Endodermal cell (in vitro differentiated cells): ENCODE measurements around the gene CYP46A1. TPM values are rescaled to one million over a fixed set of nuclear protein-coding genes. Genes with fewer than 3 reads are reported as not detected.
A peak's percentile ranks its signal among the peaks of the same experiment; 100 is the strongest.

Experiments
- DNase-seq: peaks from one replicate; pipeline ENCODE4 v3.0.0-alpha.2; 2017
- H3K27ac ChIP-seq: 2 replicates; pipeline ENCODE4 v1.5.1; 2013; ENCODE audit warnings: mild to moderate bottlenecking, low read depth, low read length, moderate library complexity
- H3K27me3 ChIP-seq: 2 replicates; pipeline ENCODE4 v1.6.1; 2013; ENCODE audit warnings: mild to moderate bottlenecking, low read length, moderate library complexity; ENCODE audit not compliant: insufficient read depth, control insufficient read depth, poor library complexity, severe bottlenecking
- H3K36me3 ChIP-seq: 2 replicates; pipeline ENCODE4 v1.7.0; 2013; ENCODE audit warnings: mild to moderate bottlenecking, low read length, moderate library complexity; ENCODE audit not compliant: control insufficient read depth, insufficient read depth
- H3K4me1 ChIP-seq: one replicate; pipeline ENCODE4 v1.7.0; 2013; ENCODE audit warnings: low read length; ENCODE audit not compliant: control insufficient read depth, insufficient read depth
- H3K4me3 ChIP-seq: 2 replicates; pipeline ENCODE4 v1.5.1; 2013; ENCODE audit warnings: mild to moderate bottlenecking, low read length, moderate library complexity
- H3K9ac ChIP-seq: 2 replicates; pipeline ENCODE4 v1.6.1; 2013; ENCODE audit warnings: mild to moderate bottlenecking, low read length, moderate library complexity; ENCODE audit not compliant: poor library complexity, severe bottlenecking; ENCODE audit errors: extremely low read depth
- H3K9me3 ChIP-seq: 2 replicates; pipeline ENCODE4 v1.6.1; 2013; ENCODE audit warnings: mild to moderate bottlenecking, low read length, moderate library complexity; ENCODE audit not compliant: control insufficient read depth
- H3K27ac Mint-ChIP-seq: 2 replicates; pipeline ENCODE4 v1.8.0; 2020; ENCODE audit warnings: mixed read lengths
- H3K27me3 Mint-ChIP-seq: 2 replicates; pipeline ENCODE4 v1.8.0; 2021; ENCODE audit warnings: mild to moderate bottlenecking, mixed read lengths; ENCODE audit not compliant: insufficient read depth
- H3K36me3 Mint-ChIP-seq: 2 replicates; pipeline ENCODE4 v1.8.0; 2020; ENCODE audit warnings: low read depth, mixed read lengths
- H3K4me1 Mint-ChIP-seq: 2 replicates; pipeline ENCODE4 v1.8.0; 2020; ENCODE audit warnings: mixed read lengths
- H3K4me3 Mint-ChIP-seq: 2 replicates; pipeline ENCODE4 v1.8.0; 2020; ENCODE audit warnings: mild to moderate bottlenecking, moderate library complexity, mixed read lengths
- H3K9me3 Mint-ChIP-seq: 2 replicates; pipeline ENCODE4 v1.8.0; 2020; ENCODE audit warnings: mild to moderate bottlenecking, mixed read lengths
- CTCF ChIP-seq: fragments of 200-600 bp; sonication (generic); conservative IDR thresholded peaks from 2 replicates; pipeline ENCODE4 v1.5.0; 2021; ENCODE audit warnings: antibody characterized with exemption, mild to moderate bottlenecking
- WGBS, 2 experiments: methylation state at CpG; one replicate each; pipeline versions ENCODE4 v1.1.5 to v1.1.7; 2013; ENCODE audit warnings: missing lambda C conversion rate in 2 of 2, mixed read lengths in 1 of 2; ENCODE audit not compliant: insufficient coverage in 1 of 2, insufficient read length in 1 of 2; 5-methylcytosine and 5-hydroxymethylcytosine counted together
- long read RNA-seq, 4 experiments: library from polyadenylated mRNA in 2 of 4; library from RNA in 1 of 4; library from capped mRNA in 1 of 4; stranded (forward) in 3 of 4; unstranded in 1 of 4; transcript quantifications; one replicate each; pipeline ENCODE4 v2.0.0, GENCODE V29; 2020 to 2021; ENCODE audit warnings: inconsistent platforms in 1 of 4
- polyA plus RNA-seq, 2 experiments: library from polyadenylated mRNA; stranded (reverse); fragments of 50-300 nt; gene quantifications; one replicate each; pipeline ENCODE4 v1.2.3, GENCODE V29; 2013
- total RNA-seq, 2 donors: library from RNA; stranded (reverse); fragmentation: NEBNext Ultra II Directional in 1 of 2; extraction: Animal tissue kit (Norgen Biotek cat#: 25700) in 1 of 2; gene quantifications; 2 replicates in 1 of 2; 3 replicates in 1 of 2; pipeline ENCODE4 v1.2.1, GENCODE V29; 2021

The CYP46A1 gene
- under 1 TPM; 0.55 to 0.57 TPM for total RNA-seq
- polyA plus RNA-seq (2013, experiment 1 of 2) = 4.1 TPM
- polyA plus RNA-seq (2013, experiment 2 of 2) = 4.8 TPM
- long read RNA-seq, experiment 1 = 0 reads
- long read RNA-seq, experiment 2, partial matches to known transcripts = 0 of 1 reads
- long read RNA-seq, experiment 2, other reads (novel, unspliced or antisense) = 1 of 1 reads
- long read RNA-seq, experiment 3, partial matches to known transcripts = 1 of 1 reads
- long read RNA-seq, experiment 3, other reads (novel, unspliced or antisense) = 0 of 1 reads
- long read RNA-seq, experiment 4 = 0 reads

- Mint-ChIP-seq H3K27me3 (peaks cover 25% of the 10 kb centered on the region), H3K4me3 (peak within 1 kb of the TSS; percentile 76), H3K4me1 (peaks cover 3% of the 10 kb centered on the region), H3K27ac (peak within 1 kb of the TSS; percentile 79), H3K9me3 (peaks cover 3% of the 10 kb centered on the region), H3K36me3 (no peaks in the 10 kb centered on the region)
- DNase-seq = peak; percentile 100
- Histone ChIP-seq H3K27ac (peak within 1 kb of the TSS; percentile 80), H3K36me3 (no peaks in the 10 kb centered on the region), H3K27me3 (peaks cover 22% of the 10 kb centered on the region), H3K9me3 (peaks cover under 1% of the 10 kb centered on the region), H3K4me1 (peaks cover 3% of the 10 kb centered on the region), H3K4me3 (peak within 1 kb of the TSS; percentile 88), H3K9ac (peak within 1 kb of the TSS; percentile 53)
- WGBS, 2 experiments = 0 to 1% methylated on average over 25 to 77 of the region's 83 CpGs
- no peak for TF ChIP-seq CTCF
Measured at GRCh38 chr14:99683619-99684409, at the start of gene CYP46A1. CYP46A1 (plus strand) TSS chr14:99684298; CDS start chr14:99684418, 120 bp downstream.

- DNase-seq = no peak
- Histone ChIP-seq H3K27me3 (no peaks in the 10 kb centered on the region), H3K4me3 (no peak overlapping the region), H3K4me1 (no peaks in the 10 kb centered on the region), H3K27ac (no peak overlapping the region), H3K9me3 (no peaks in the 10 kb centered on the region), H3K9ac (no peak overlapping the region), H3K36me3 (no peaks in the 10 kb centered on the region)
- Mint-ChIP-seq H3K27me3 (no peaks in the 10 kb centered on the region), H3K36me3 (no peaks in the 10 kb centered on the region), H3K27ac (peak overlapping the region; percentile 7), H3K4me1 (no peaks in the 10 kb centered on the region), H3K9me3 (no peaks in the 10 kb centered on the region), H3K4me3 (no peak overlapping the region)
- WGBS, 2 experiments = 90 to 91% methylated on average over 4 to 10 of the region's 10 CpGs
- TF ChIP-seq CTCF = no peak
Measured at GRCh38 chr14:99634443-99634842, 49.7 kb upstream of the CYP46A1 start.

- Mint-ChIP-seq H3K9me3 (no peaks in the 10 kb centered on the region), H3K27me3 (no peaks in the 10 kb centered on the region), H3K4me1 (no peaks in the 10 kb centered on the region), H3K27ac (no peak overlapping the region), H3K36me3 (no peaks in the 10 kb centered on the region), H3K4me3 (no peak overlapping the region)
- Histone ChIP-seq H3K4me3 (no peak overlapping the region), H3K4me1 (no peaks in the 10 kb centered on the region), H3K9ac (no peak overlapping the region), H3K27ac (no peak overlapping the region), H3K27me3 (no peaks in the 10 kb centered on the region), H3K36me3 (no peaks in the 10 kb centered on the region), H3K9me3 (no peaks in the 10 kb centered on the region)
- no peak for DNase-seq
- no peak for TF ChIP-seq CTCF
- 87% methylated on average over 6 to 8 of the region's 8 CpGs for WGBS, 2 experiments
Measured at GRCh38 chr14:99635116-99635515, 49.0 kb upstream of the CYP46A1 start.
